GM11168 (cell line): ENCODE data around the gene UBE3C.
"Not testable (repeated sequence)": the region's sequence is repeated elsewhere in the genome, so short reads cannot be mapped to it uniquely, and the experiment has no call there.

ENCODE experiments used
- in situ Hi-C: fragments of 300-500 bp; cut with MboI; formaldehyde crosslinking; loops from one replicate; pipeline ENCODE4 v1.12.0; 2022; ENCODE audit warnings: low sequenced_read_pairs; ENCODE audit not compliant: unreplicated experiment

UBE3C gene

GRCh38 chr7:157129907-157130460, 8.7 kb upstream of the UBE3C start:
- in situ Hi-C loops = no loop called here

- in situ Hi-C loops = not testable (repeated sequence)
Measured at GRCh38 chr7:157130849-157131248, 7.9 kb upstream of the UBE3C start.

- in situ Hi-C loops = no loop called here
Measured at GRCh38 chr7:157132796-157133195, 5.9 kb upstream of the UBE3C start.

GRCh38 chr7:157133304-157133703, 5.4 kb upstream of the UBE3C start:
- in situ Hi-C loops = no loop called here

GRCh38 chr7:157136372-157136771, 2.4 kb upstream of the UBE3C start:
- in situ Hi-C loops = no loop called here

- in situ Hi-C loops = no loop called here
Measured at GRCh38 chr7:157138101-157138423, 664 bp upstream of the UBE3C start.

GRCh38 chr7:157139111-157139809, 534 bp downstream of the UBE3C start:
- in situ Hi-C loops = no loop called here

- in situ Hi-C loops = no loop called here
Measured at GRCh38 chr7:157139810-157140510, 1.2 kb downstream of the UBE3C start.

- in situ Hi-C loops = no loop called here
Measured at GRCh38 chr7:157140511-157140905, 1.8 kb downstream of the UBE3C start.

GRCh38 chr7:157141525-157142060, 2.9 kb downstream of the UBE3C start:
- in situ Hi-C loops = no loop called here

GRCh38 chr7:157143788-157144187, 5.1 kb downstream of the UBE3C start:
- in situ Hi-C loops = no loop called here

GRCh38 chr7:157149317-157149716, 10.6 kb downstream of the UBE3C start:
- in situ Hi-C loops = no loop called here

- in situ Hi-C loops = no loop called here
Measured at GRCh38 chr7:157150882-157151281, 12.2 kb downstream of the UBE3C start.

GRCh38 chr7:157151626-157152339, 13.1 kb downstream of the UBE3C start:
- in situ Hi-C loops = no loop called here

GRCh38 chr7:157152391-157152937, 13.7 kb downstream of the UBE3C start:
- in situ Hi-C loops = no loop called here

GRCh38 chr7:157153260-157153659, 14.5 kb downstream of the UBE3C start:
- in situ Hi-C loops = no loop called here

- in situ Hi-C loops = no loop called here
Measured at GRCh38 chr7:157155959-157156358, 17.2 kb downstream of the UBE3C start.

GRCh38 chr7:157158400-157158799, 19.7 kb downstream of the UBE3C start:
- in situ Hi-C loops = no loop called here

GRCh38 chr7:157159537-157159936, 20.8 kb downstream of the UBE3C start:
- in situ Hi-C loops = not testable (repeated sequence)

- in situ Hi-C loops = no loop called here
Measured at GRCh38 chr7:157160433-157160832, 21.7 kb downstream of the UBE3C start.

GRCh38 chr7:157165987-157166386, 27.3 kb downstream of the UBE3C start:
- in situ Hi-C loops = no loop called here
